GM18519 (cell line): ENCODE measurements around the gene ASTE1.
"Not testable (repeated sequence)": the region's sequence is repeated elsewhere in the genome, so short reads cannot be mapped to it uniquely, and the experiment has no call there.

Experiments
- ATAC-seq: cut with Tn5 transposase; IDR thresholded peaks from one replicate; pipeline ENCODE4 v1.9.1; 2021; ENCODE audit warnings: mild to moderate bottlenecking, moderate library complexity; ENCODE audit not compliant: unreplicated experiment, low FRiP score

Gene ASTE1

GRCh38 chr3:131009698-131010097, 16.9 kb downstream of the ASTE1 start:
- no peak for ATAC-seq

GRCh38 chr3:131008326-131008725, 18.3 kb downstream of the ASTE1 start:
- no peak for ATAC-seq

- no peak for ATAC-seq
Observed at GRCh38 chr3:131007782-131008181, 18.8 kb downstream of the ASTE1 start.

GRCh38 chr3:131007256-131007655, 19.4 kb downstream of the ASTE1 start:
- no peak for ATAC-seq

GRCh38 chr3:131004603-131005002, 22.0 kb downstream of the ASTE1 start:
- no peak for ATAC-seq

- ATAC-seq, result no peak
Observed at GRCh38 chr3:131001071-131001470, 25.6 kb downstream of the ASTE1 start.

GRCh38 chr3:130997289-130997688, 29.3 kb downstream of the ASTE1 start:
- ATAC-seq, result no peak

- ATAC-seq, result no peak
Observed at GRCh38 chr3:130992344-130992743, 34.3 kb downstream of the ASTE1 start.

GRCh38 chr3:130991126-130991525, 35.5 kb downstream of the ASTE1 start:
- ATAC-seq, result no peak

GRCh38 chr3:130990282-130990681, 36.3 kb downstream of the ASTE1 start:
- ATAC-seq, result no peak

- ATAC-seq, result no peak
Observed at GRCh38 chr3:130981469-130981868, 45.2 kb downstream of the ASTE1 start.

GRCh38 chr3:130979117-130979516, 47.5 kb downstream of the ASTE1 start:
- no peak for ATAC-seq

GRCh38 chr3:130976706-130977105, 49.9 kb downstream of the ASTE1 start:
- ATAC-seq, result no peak

- no peak for ATAC-seq
Observed at GRCh38 chr3:130975251-130975650, 51.4 kb downstream of the ASTE1 start.

- ATAC-seq, result no peak
Observed at GRCh38 chr3:130974201-130974600, 52.4 kb downstream of the ASTE1 start.

- no peak for ATAC-seq
Observed at GRCh38 chr3:130973406-130973805, 53.2 kb downstream of the ASTE1 start.

- ATAC-seq, result not testable (repeated sequence)
Observed at GRCh38 chr3:130972592-130972991, 54.0 kb downstream of the ASTE1 start.

GRCh38 chr3:130971208-130971607, 55.4 kb downstream of the ASTE1 start:
- no peak for ATAC-seq

GRCh38 chr3:130969621-130970020, 57.0 kb downstream of the ASTE1 start:
- no peak for ATAC-seq

GRCh38 chr3:130968221-130968620, 58.4 kb downstream of the ASTE1 start:
- ATAC-seq, result no peak

- no peak for ATAC-seq
Observed at GRCh38 chr3:130967281-130967680, 59.3 kb downstream of the ASTE1 start.

- ATAC-seq, result no peak
Observed at GRCh38 chr3:130963878-130964277, 62.7 kb downstream of the ASTE1 start.
